ENCODE data around the gene ZNF618.

ZNF618 gene

GRCh38 chr9:113991714-113992113 lies 115.6 kb downstream of the ZNF618 start:
- no peak for DNase-seq
- Histone ChIP-seq H2AFZ (ENCODE audit: low read depth, low read length) (no peak overlapping the region), H3K9me3 (ENCODE audit: insufficient read depth, low read length, severe bottlenecking) (no peaks in the 10 kb centered on the region), H3K27ac (ENCODE audit: low read length) (no peak overlapping the region), H3K9ac (ENCODE audit: low read depth, low read length) (no peak overlapping the region), H3K27me3 (ENCODE audit: insufficient read depth, low read length, poor library complexity) (no peaks in the 10 kb centered on the region), H3K4me1 (ENCODE audit: insufficient read depth, low read length) (no peaks in the 10 kb centered on the region), H3K4me3 (ENCODE audit: low read depth in 1 of 2, low read length in 2 of 2) (no peak overlapping the region), H3K4me2 (ENCODE audit: insufficient read depth, low read length) (no peak overlapping the region), H3K79me2 (ENCODE audit: insufficient read depth, low read length) (no peaks in the 10 kb centered on the region), H3K36me3 (ENCODE audit: insufficient read depth, low read length) (no peaks in the 10 kb centered on the region), H4K20me1 (ENCODE audit: insufficient read depth, low read length) (no peaks in the 10 kb centered on the region)
- ATAC-seq (ENCODE audit: insufficient read depth, low read depth): no peak
- TF ChIP-seq, protein P1, sequence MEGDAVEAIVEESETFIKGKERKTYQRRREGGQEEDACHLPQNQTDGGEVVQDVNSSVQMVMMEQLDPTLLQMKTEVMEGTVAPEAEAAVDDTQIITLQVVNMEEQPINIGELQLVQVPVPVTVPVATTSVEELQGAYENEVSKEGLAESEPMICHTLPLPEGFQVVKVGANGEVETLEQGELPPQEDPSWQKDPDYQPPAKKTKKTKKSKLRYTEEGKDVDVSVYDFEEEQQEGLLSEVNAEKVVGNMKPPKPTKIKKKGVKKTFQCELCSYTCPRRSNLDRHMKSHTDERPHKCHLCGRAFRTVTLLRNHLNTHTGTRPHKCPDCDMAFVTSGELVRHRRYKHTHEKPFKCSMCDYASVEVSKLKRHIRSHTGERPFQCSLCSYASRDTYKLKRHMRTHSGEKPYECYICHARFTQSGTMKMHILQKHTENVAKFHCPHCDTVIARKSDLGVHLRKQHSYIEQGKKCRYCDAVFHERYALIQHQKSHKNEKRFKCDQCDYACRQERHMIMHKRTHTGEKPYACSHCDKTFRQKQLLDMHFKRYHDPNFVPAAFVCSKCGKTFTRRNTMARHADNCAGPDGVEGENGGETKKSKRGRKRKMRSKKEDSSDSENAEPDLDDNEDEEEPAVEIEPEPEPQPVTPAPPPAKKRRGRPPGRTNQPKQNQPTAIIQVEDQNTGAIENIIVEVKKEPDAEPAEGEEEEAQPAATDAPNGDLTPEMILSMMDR (IDR thresholded peaks at IDR 0.05; ENCODE audit: borderline replicate concordance, extremely low read depth, low read length, poor library complexity, severe bottlenecking): no peak
- no peak for TF ChIP-seq EZH2 (IDR thresholded peaks at IDR 0.05; ENCODE audit: borderline replicate concordance, low read depth, low read length, severe bottlenecking)

DNA sequence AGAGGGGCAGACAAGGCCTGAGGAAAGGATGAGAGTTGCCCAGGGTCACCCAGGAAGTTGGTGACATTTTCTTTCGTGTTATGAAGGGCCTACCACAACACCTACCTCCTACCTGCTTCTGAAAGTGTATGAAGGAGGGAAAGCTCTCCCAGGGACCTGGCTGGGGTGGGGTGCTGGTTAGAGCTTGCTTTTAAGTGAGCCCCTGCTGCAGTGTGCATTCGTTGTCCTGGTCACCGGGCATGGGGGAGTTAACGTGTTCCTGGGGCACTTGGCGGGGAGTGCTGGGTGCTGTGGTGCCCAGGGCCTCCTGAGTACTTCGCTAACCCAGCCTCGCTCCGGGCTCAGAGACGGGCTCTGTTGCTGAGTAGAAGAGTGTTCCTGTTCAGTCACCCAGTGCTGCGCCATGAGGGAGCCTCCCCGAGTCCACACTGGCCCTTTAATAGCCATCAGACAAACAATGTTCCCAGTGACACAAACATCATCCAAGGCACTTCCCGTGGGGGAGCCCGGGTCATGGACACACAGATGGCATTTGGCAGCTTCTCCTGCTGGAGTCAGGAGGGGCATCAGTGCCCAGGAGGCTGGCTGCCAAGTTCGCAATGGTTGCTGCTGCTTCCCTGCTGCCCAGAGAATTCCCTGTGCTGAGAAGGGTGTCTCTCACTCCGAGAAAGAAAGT lies 116.3 kb downstream of the ZNF618 start:
- H3K27me3 ChIP-seq (ENCODE audit: insufficient read depth, low read length, poor library complexity): no peaks in the 10 kb centered on the region
- no peak overlapping the region for H3K4me3 ChIP-seq (ENCODE audit: low read depth in 1 of 2, low read length in 2 of 2)
- H3K9ac ChIP-seq (ENCODE audit: low read depth, low read length): no peak overlapping the region
- ATAC-seq (ENCODE audit: insufficient read depth, low read depth): no peak
- H3K36me3 ChIP-seq (ENCODE audit: insufficient read depth, low read length): no peaks in the 10 kb centered on the region
- no peaks in the 10 kb centered on the region for H4K20me1 ChIP-seq (ENCODE audit: insufficient read depth, low read length)
- no peak for DNase-seq
- no peaks in the 10 kb centered on the region for H3K4me1 ChIP-seq (ENCODE audit: insufficient read depth, low read length)
- no peak overlapping the region for H3K4me2 ChIP-seq (ENCODE audit: insufficient read depth, low read length)
- H3K27ac ChIP-seq (ENCODE audit: low read length): no peak overlapping the region
- TF ChIP-seq, protein P1 (IDR thresholded peaks at IDR 0.05; ENCODE audit: borderline replicate concordance, extremely low read depth, low read length, poor library complexity, severe bottlenecking): no peak
- TF ChIP-seq EZH2 (IDR thresholded peaks at IDR 0.05; ENCODE audit: borderline replicate concordance, low read depth, low read length, severe bottlenecking): no peak
- H3K9me3 ChIP-seq (ENCODE audit: insufficient read depth, low read length, severe bottlenecking): no peaks in the 10 kb centered on the region
- no peaks in the 10 kb centered on the region for H3K79me2 ChIP-seq (ENCODE audit: insufficient read depth, low read length)
- no peak overlapping the region for H2AFZ ChIP-seq (ENCODE audit: low read depth, low read length)

- Histone ChIP-seq H3K79me2 (ENCODE audit: insufficient read depth, low read length) (no peaks in the 10 kb centered on the region), H3K4me1 (ENCODE audit: insufficient read depth, low read length) (no peaks in the 10 kb centered on the region), H2AFZ (ENCODE audit: low read depth, low read length) (no peak overlapping the region), H3K4me3 (ENCODE audit: low read depth in 1 of 2, low read length in 2 of 2) (no peak overlapping the region), H3K27ac (ENCODE audit: low read length) (no peak overlapping the region), H3K9ac (ENCODE audit: low read depth, low read length) (no peak overlapping the region), H3K27me3 (ENCODE audit: insufficient read depth, low read length, poor library complexity) (no peaks in the 10 kb centered on the region), H3K4me2 (ENCODE audit: insufficient read depth, low read length) (no peak overlapping the region), H3K36me3 (ENCODE audit: insufficient read depth, low read length) (no peaks in the 10 kb centered on the region), H3K9me3 (ENCODE audit: insufficient read depth, low read length, severe bottlenecking) (no peaks in the 10 kb centered on the region), H4K20me1 (ENCODE audit: insufficient read depth, low read length) (no peaks in the 10 kb centered on the region)
- DNase-seq: no peak
- ATAC-seq (ENCODE audit: insufficient read depth, low read depth): no peak
- TF ChIP-seq, protein P1 (IDR thresholded peaks at IDR 0.05; ENCODE audit: borderline replicate concordance, extremely low read depth, low read length, poor library complexity, severe bottlenecking): no peak
- TF ChIP-seq EZH2 (IDR thresholded peaks at IDR 0.05; ENCODE audit: borderline replicate concordance, low read depth, low read length, severe bottlenecking): no peak
Observed at GRCh38 chr9:113992994-113993393, 116.9 kb downstream of the ZNF618 start.
